Nephron (organoid): Measurements from ENCODE around the gene ST6GALNAC3.

Experiments used
- H3K27ac Mint-ChIP-seq, 3 experiments: 2 replicates each; pipeline ENCODE4 v1.8.0; 2020; ENCODE audit warnings: mixed read lengths in 3 of 3, mild to moderate bottlenecking in 2 of 3, moderate library complexity in 1 of 3
- H3K27me3 Mint-ChIP-seq: 2 replicates; pipeline ENCODE4 v1.8.0; 2021; ENCODE audit warnings: low read depth, mild to moderate bottlenecking, moderate library complexity, mixed read lengths
- H3K36me3 Mint-ChIP-seq: 2 replicates; pipeline ENCODE4 v1.8.0; 2020; ENCODE audit warnings: low read depth, mixed read lengths
- H3K4me1 Mint-ChIP-seq: 2 replicates; pipeline ENCODE4 v1.8.0; 2020; ENCODE audit warnings: mixed read lengths
- H3K4me3 Mint-ChIP-seq, 3 experiments: 2 replicates each; pipeline ENCODE4 v1.8.0; 2020; ENCODE audit warnings: mild to moderate bottlenecking in 3 of 3, mixed read lengths in 3 of 3, moderate library complexity in 2 of 3
- H3K9me3 Mint-ChIP-seq: 2 replicates; pipeline ENCODE4 v1.8.0; 2020; ENCODE audit warnings: mixed read lengths
- CTCF ChIP-seq, 3 experiments: fragments of 200-600 bp; sonication (generic); IDR thresholded peaks; one replicate each; pipeline ENCODE4 v1.5.0; 2021; ENCODE audit warnings: antibody characterized with exemption in 3 of 3; ENCODE audit not compliant: unreplicated experiment in 3 of 3

The ST6GALNAC3 gene

GRCh38 chr1:76065270-76065669 lies 9.3 kb upstream of the ST6GALNAC3 start:
- Mint-ChIP-seq H3K27me3 (no peaks in the 10 kb centered on the region), H3K36me3 (no peaks in the 10 kb centered on the region), H3K4me3 (no peak overlapping the region), H3K27ac (peak overlapping the region; percentile 10 to 66 (median 46)), H3K4me1 (peaks cover 32% of the 10 kb centered on the region), H3K9me3 (no peaks in the 10 kb centered on the region)
- no peak for TF ChIP-seq CTCF (IDR thresholded peaks at IDR 0.05; ENCODE audit: unreplicated experiment in 3 of 3)

GRCh38 chr1:76066394-76066793 lies 8.2 kb upstream of the ST6GALNAC3 start:
- H3K27me3 Mint-ChIP-seq: no peaks in the 10 kb centered on the region
- no peaks in the 10 kb centered on the region for H3K36me3 Mint-ChIP-seq
- H3K27ac Mint-ChIP-seq: peak overlapping the region in 1 of 3 experiments; percentile 37
- peaks cover 32% of the 10 kb centered on the region for H3K4me1 Mint-ChIP-seq
- no peak for TF ChIP-seq CTCF (IDR thresholded peaks at IDR 0.05; ENCODE audit: unreplicated experiment in 3 of 3)
- H3K9me3 Mint-ChIP-seq: no peaks in the 10 kb centered on the region
- H3K4me3 Mint-ChIP-seq: no peak overlapping the region

GRCh38 chr1:76068542-76068941 lies 6.0 kb upstream of the ST6GALNAC3 start:
- Mint-ChIP-seq H3K27me3 (no peaks in the 10 kb centered on the region), H3K9me3 (no peaks in the 10 kb centered on the region), H3K4me1 (peaks cover 32% of the 10 kb centered on the region), H3K36me3 (no peaks in the 10 kb centered on the region), H3K4me3 (no peak overlapping the region), H3K27ac (peak overlapping the region in 1 of 3 experiments; percentile 21)
- TF ChIP-seq CTCF (IDR thresholded peaks at IDR 0.05; ENCODE audit: unreplicated experiment in 3 of 3): no peak

GRCh38 chr1:76068953-76069561 lies 5.5 kb upstream of the ST6GALNAC3 start:
- H3K27ac Mint-ChIP-seq: peak overlapping the region in 1 of 3 experiments; percentile 21
- no peak overlapping the region for H3K4me3 Mint-ChIP-seq
- no peaks in the 10 kb centered on the region for H3K36me3 Mint-ChIP-seq
- no peak for TF ChIP-seq CTCF (IDR thresholded peaks at IDR 0.05; ENCODE audit: unreplicated experiment in 3 of 3)
- H3K9me3 Mint-ChIP-seq: no peaks in the 10 kb centered on the region
- no peaks in the 10 kb centered on the region for H3K27me3 Mint-ChIP-seq
- peaks cover 33% of the 10 kb centered on the region for H3K4me1 Mint-ChIP-seq

- no peak overlapping the region for H3K4me3 Mint-ChIP-seq
- peaks cover 37% of the 10 kb centered on the region for H3K4me1 Mint-ChIP-seq
- no peak overlapping the region for H3K27ac Mint-ChIP-seq
- TF ChIP-seq CTCF (IDR thresholded peaks at IDR 0.05; ENCODE audit: unreplicated experiment in 3 of 3): no peak
- no peaks in the 10 kb centered on the region for H3K36me3 Mint-ChIP-seq
- H3K27me3 Mint-ChIP-seq: no peaks in the 10 kb centered on the region
- H3K9me3 Mint-ChIP-seq: no peaks in the 10 kb centered on the region
Observed at GRCh38 chr1:76070538-76070937, 4.0 kb upstream of the ST6GALNAC3 start.

GRCh38 chr1:76073481-76073880 lies 1.1 kb upstream of the ST6GALNAC3 start:
- H3K9me3 Mint-ChIP-seq: no peaks in the 10 kb centered on the region
- H3K36me3 Mint-ChIP-seq: no peaks in the 10 kb centered on the region
- no peaks in the 10 kb centered on the region for H3K27me3 Mint-ChIP-seq
- peak overlapping the region; percentile 83 to 96 (median 89) for H3K4me3 Mint-ChIP-seq
- no peak for TF ChIP-seq CTCF (IDR thresholded peaks at IDR 0.05; ENCODE audit: unreplicated experiment in 3 of 3)
- peaks cover 32% of the 10 kb centered on the region for H3K4me1 Mint-ChIP-seq
- peak overlapping the region; percentile 46 to 84 (median 63) for H3K27ac Mint-ChIP-seq
